Non-pigmented ciliary epithelial cell (primary cell): ENCODE measurements around the gene PRIM1.
"Not testable (repeated sequence)": the region's sequence is repeated elsewhere in the genome, so short reads cannot be mapped to it uniquely, and the experiment has no call there.

Source experiments
- DNase-seq: peaks from one replicate; pipeline ENCODE4 v3.0.0-alpha.2; 2010; ENCODE audit warnings: low read depth

The PRIM1 gene

GRCh38 chr12:56716933-56717880 lies 34.9 kb downstream of the PRIM1 start:
- DNase-seq, result no peak

GRCh38 chr12:56716458-56716857 lies 35.7 kb downstream of the PRIM1 start:
- no peak for DNase-seq

- no peak for DNase-seq
These were observed 36.3 kb downstream of the PRIM1 start for GRCh38 chr12:56715798-56716197.

- DNase-seq, result no peak
These were observed 37.6 kb downstream of the PRIM1 start for GRCh38 chr12:56714431-56714929.

- no peak for DNase-seq
These were observed 38.8 kb downstream of the PRIM1 start for GRCh38 chr12:56713345-56713744.

- DNase-seq, result no peak
These were observed 42.3 kb downstream of the PRIM1 start for GRCh38 chr12:56709759-56710376.

GRCh38 chr12:56704522-56704921 lies 47.6 kb downstream of the PRIM1 start:
- DNase-seq, result not testable (repeated sequence)

DNA sequence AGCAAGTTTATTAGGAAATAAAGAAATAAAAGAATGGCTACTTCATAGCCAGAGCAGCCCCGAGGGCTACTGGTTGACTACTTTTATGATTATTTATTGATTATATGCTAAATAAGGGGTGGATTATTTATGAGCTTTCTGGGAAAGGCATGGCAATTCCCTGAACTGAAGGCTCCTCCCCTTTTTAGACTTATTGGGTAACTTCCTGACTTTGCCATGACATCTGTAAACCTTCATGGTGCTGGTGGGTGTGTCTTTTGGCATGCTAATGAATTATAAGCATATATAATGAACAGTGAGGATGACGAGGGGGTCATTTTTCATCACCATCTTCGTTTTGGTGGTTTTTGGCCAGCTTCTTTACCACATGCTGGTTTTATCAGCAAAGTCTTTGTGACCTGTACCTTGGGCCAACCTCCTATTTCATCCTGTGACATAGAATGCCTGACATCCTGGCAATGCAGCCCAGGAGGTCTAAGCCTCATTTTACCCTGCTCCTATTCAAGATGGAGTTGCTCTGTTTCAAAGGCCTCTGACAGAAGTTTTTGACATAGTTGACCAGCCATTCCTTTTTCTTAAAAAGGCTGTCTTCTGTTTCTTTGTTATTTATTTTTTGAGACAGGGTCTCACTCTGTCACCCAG lies 53.0 kb downstream of the PRIM1 start:
- DNase-seq, result no peak

DNA sequence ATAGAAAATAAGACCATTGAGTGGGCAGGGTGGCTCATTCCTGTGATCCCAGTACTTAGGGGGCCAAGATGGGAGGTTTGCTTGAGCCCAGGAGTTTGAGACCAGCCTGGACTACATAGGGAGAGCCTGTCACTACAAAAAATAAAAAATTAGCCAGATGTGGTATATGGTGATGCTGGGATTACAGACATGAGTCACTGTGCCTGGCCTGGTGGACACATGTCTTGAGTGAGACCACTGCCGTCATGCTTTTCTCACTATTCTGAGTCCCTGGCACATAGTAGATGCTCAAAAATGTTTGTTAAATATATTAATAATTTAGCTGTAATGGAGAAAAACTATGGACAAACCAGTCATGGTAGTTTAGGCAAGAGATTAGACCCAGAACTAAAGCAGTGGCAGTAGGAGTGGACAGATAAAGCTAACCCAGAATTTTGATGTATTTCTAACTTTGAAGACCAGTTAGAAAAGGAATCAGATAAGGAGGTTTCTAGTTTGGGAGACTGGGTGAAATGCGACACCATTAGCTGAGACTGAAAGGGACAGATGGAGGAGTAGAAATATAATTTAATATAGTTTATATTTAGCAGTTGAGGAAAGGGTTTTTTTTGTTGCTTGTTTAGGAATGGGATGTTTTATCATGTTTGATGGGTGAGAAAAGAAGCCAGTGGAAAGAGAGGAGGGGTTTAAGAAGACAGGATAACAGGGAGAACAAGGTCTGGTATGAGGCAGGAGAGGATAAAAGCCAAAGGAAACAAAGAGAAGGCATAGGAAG lies 56.6 kb downstream of the PRIM1 start:
- DNase-seq, result no peak

DNA sequence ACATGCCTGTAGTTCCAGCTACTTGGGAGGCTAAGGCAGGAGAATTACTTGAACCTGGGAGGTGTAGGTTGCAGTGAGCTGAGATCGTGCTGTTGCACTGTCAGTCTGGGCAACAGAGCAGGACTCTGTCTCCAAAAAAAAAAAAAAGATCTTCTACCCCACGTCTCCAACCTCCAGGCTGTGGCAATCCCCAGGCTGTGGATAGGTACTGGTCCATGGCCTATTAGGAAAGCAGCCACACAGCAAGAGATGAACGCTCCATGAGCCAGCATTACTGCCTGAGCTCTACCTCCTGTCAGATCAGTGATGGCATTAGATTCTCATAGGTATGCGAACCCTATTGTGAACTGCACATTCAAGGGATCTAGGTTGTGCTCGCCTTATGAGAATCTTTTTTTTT lies 58.0 kb downstream of the PRIM1 start:
- DNase-seq, result no peak

DNA sequence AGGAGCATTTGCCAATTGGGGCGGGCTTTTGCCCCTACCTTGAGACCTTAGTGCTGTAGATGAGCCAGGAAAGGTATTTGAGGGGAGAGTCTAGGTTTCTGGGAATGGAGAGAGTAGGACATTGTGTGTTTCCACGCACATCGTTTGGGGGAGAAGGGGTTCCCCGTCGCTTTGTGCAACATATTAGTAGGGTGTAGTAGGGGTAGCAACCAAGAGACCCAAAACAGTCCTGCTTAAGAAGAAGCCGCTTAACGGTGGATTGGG lies 63.3 kb downstream of the PRIM1 start:
- no peak for DNase-seq

DNA sequence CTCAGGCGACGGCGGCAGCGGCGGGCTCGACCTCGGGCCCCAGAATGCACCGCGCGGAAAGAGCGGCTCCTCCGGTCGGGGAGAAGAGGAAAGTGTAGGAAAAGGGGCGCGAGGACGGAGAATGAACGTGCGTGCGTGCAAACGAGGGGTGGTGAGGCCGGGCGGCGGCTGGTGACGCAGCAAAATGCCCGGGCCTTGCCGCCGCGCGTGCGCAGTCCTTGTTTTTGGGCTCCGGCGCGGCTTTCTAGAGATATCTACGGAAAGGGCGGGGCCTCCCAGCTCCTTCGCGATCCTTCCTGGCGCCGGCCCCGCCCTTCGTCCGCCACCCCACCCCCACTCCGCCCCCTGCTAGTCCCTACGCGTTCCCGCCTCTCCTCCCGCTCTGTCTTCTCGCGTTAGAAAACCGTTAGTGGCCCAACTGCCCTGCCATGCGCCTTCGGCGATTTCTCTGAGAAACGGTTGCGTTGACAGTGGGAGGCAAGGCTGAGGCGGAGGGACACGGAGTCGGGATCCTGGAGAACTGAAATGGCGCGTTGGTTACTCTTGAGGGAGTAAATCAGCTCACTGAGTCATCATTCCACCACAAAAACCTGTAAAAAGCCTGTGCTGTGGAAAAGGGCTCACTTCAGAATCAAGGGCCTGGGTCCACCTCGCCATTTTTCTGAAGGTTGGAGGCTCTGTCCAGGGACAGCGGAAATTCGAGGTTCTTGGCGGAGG lies 63.8 kb downstream of the PRIM1 start, which contains the start of gene PTGES3:
PTGES3 (minus strand) TSS at position 156 of the 717 bp plus-strand sequence. CDS start 285 bp downstream, outside the sequence.
- peak; percentile 87 for DNase-seq

- DNase-seq, result no peak
These were observed 64.6 kb downstream of the PRIM1 start for GRCh38 chr12:56687223-56688128.

DNA sequence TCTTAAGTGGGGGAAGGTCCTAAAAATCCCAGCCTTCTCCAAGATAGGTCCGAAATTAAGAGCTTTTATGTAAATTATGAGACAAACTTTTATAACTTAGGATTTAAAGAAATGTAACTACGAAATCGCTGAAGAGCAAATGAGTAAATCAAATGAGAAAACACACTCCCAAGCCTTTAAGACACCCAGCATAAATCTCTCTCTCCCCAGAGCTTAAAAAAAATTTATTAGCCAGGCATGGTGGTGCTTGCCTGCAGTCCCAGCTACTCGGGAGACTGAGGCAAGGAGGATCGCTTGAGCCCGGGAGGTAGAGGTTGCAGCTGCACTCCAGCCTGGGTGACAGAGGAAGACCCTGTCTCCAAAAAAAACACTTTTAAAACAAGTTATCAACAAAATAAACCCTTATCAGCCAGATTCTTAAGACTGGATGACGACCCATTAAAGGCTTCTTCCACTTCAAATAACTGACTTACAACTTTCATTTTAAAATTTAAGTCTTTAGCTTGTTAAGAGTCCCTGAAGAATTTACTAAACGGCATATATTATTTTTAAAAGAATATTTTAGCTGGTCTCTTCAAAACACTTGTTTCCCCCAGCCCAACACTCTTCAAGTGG lies 67.3 kb downstream of the PRIM1 start:
- DNase-seq, result no peak

- DNase-seq, result no peak
These were observed 69.8 kb downstream of the PRIM1 start for GRCh38 chr12:56682323-56682722.
